Raji (cell line): Measurements from ENCODE around the gene CTSE.

Experiments used
- POLR2A ChIP-seq: IDR thresholded peaks from 2 replicates; pipeline ENCODE4 v1.6.1; 2011; ENCODE audit warnings: low read depth, low read length, control low read depth; ENCODE audit not compliant: insufficient read depth

CTSE gene

GRCh38 chr1:206023695-206024094, at the start of gene CTSE:
CTSE (minus strand) TSS chr1:206023895; CDS start chr1:206023791, 104 bp downstream.
- TF ChIP-seq POLR2A, result no peak

- TF ChIP-seq POLR2A, result no peak
These were observed 47.1 kb upstream of the CTSE start for GRCh38 chr1:206070627-206071304.

DNA sequence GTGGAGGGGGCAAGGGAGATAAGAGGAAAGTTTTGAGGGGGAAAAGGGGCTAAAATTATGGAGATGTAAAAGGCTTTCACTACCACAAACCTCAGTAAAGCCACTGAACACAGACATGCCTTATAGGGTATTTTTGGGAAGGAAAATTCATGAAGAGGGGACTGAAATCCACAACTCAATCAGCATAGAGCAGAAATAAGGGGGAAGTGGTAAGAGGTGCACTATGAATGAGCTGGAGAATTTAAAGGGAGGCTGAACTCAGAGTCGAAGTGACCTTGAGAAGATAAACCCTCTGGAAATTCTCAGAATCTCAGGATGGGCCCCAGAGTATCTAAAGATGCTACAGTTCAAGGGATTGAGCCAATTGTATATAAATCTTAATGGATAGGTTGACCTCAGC, 44.6 kb upstream of the CTSE start:
- no peak for TF ChIP-seq POLR2A

DNA sequence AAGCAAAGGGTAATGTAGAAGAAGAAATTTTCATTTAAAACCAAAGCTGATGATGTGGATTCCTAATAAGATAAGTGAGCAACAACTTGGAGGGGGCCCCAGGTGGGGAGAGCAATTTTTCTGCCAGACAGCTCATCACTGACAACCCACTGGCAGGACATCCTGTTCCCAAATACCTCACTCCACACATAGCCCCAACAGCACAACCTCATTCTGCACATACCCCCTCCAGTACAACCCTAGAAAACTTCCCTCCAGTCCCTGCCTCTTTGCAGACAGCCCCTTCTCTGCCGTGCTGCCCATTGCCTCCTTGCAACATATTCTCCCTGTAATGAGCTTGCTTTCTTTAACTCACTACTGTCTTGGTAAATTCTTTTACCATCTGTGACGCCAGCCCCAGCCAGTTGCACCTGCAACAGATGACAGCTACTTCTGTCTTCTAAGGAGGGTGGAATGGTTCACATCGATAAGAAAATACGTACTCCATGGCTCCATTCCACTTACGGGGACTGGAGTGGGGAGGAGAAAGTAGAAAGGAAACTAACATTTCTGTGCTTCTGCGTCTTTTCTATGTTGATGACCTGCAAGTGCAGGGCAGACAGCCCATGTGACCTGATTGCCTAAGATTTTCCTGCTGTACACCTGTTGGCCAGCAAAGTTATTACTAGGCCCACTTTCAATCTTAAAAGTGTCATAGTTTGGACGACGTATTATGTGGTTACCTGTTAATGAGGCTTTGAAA, 44.0 kb upstream of the CTSE start:
- TF ChIP-seq POLR2A, result no peak

DNA sequence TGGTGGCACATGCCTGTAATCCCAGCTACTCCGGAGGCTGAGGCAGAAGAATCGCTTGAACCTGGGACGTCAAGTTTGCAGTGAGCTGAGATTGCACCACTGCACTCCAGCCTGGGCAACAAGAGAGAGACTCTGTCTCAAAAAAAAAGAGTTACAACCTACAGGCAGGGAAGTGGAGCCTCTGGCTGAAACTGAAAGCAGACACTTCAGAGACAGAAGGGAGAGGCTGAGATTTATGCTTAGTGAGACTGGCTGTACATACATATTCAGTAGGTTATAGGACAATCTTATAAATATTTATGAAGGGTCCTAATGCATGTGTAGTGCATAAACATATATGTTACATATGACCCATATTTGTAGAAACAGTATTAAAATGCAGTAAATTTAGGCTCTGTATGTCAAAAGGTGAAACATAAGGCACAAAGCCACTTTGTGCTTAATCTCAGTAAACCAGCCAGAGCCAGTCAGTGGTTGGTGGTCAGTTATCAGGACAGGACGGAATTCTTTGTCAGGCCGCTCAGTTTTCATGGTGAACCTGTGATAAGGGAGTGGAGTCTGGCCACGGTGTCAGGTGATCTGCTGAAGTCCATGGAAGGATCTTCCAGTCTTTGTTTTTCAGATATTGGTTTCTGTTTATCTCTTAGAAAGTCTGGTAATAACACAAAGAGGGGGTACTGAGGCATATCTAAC, 42.9 kb upstream of the CTSE start:
- no peak for TF ChIP-seq POLR2A

GRCh38 chr1:206065547-206066145, 42.0 kb upstream of the CTSE start:
- TF ChIP-seq POLR2A, result no peak

DNA sequence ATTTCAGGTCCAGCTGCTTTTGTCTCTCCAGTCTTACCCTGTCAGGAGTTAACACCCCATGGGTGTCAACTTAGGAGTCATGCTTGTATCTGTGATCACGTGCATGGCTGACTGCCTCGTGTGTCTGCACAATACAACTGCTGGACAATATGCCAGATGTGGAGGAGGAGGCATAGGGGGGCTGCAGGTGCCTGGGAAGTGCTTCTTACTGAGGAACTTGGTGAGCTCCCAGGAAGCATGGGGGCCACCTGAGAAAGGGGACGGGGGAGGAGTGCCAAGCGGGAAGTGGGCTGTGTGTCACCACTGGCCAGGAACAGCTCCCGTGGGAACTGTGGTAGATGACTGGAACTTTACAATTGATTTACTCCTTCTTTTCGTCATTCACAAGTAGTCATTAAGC, 38.8 kb upstream of the CTSE start:
- TF ChIP-seq POLR2A, result no peak

DNA sequence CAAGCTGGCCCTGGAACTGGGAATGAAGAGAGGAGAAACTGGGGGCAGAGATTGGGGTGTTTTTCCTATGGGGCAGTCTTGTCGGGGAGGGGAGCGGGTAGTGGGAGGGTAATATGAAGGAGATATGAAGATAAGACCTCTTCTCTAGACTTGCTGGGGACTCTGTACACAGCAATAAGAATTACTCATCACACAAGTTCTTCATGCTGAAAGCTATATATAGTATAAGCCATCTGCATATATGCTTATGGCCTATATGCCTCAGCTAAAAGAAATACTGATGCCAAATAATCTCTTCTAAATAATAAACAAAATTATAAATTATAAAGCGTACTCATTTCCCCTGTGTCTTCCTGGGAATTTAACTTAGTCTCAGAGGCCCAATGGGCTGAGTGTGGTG, 37.1 kb upstream of the CTSE start:
- TF ChIP-seq POLR2A, result no peak

DNA sequence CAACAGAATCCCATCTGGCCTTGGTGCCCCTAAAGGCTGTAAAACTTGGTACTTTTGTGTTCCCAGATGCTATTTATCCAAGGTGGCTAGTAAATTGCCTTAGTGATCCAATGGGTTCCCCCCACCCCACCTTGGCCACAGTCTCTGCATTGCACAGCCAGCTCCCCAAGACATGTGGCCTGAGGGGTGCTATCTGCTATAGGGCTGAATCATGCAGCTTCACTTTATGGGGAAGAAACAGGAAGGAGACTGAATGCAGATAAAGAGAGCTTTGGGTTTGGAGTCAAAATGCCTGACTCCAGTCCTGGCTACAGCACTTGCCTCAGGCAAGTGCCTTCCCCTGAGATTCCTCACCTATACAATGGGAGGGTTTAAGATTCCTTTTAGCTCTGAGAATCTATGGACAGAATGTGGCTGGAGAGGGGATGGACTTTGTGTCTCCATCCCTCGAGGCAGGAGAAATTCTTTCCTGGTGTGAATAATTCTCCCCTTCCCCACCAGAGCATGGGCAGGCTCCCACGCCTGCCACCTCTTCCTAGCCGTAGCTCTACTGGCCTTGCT, 35.7 kb upstream of the CTSE start:
- no peak for TF ChIP-seq POLR2A

DNA sequence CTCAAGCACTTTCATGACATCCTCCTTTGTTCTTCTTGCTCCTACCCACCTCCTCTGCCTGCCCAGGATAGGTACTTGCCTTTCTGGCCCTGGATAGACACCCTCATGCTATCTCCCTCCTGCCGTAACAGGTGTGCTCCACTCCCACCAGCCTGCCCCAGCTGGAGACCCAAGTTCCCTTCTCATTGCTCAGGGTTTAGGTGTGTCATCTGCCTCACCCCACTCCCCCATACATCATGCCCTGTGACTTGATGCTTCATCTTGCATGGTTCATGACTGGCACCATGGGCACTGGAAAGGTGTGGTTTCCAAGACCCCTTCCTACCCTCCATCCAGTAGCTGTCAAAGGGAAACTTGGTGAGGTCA, 35.2 kb upstream of the CTSE start:
- TF ChIP-seq POLR2A, result no peak

- TF ChIP-seq POLR2A, result peak; percentile 19; the same call in 1 of the 2 replicates
These were observed 29.4 kb upstream of the CTSE start, which contains the start of gene RHEX for GRCh38 chr1:206052919-206053610. RHEX (plus strand) TSS chr1:206053173; CDS start chr1:206097829, 44,656 bp downstream.

DNA sequence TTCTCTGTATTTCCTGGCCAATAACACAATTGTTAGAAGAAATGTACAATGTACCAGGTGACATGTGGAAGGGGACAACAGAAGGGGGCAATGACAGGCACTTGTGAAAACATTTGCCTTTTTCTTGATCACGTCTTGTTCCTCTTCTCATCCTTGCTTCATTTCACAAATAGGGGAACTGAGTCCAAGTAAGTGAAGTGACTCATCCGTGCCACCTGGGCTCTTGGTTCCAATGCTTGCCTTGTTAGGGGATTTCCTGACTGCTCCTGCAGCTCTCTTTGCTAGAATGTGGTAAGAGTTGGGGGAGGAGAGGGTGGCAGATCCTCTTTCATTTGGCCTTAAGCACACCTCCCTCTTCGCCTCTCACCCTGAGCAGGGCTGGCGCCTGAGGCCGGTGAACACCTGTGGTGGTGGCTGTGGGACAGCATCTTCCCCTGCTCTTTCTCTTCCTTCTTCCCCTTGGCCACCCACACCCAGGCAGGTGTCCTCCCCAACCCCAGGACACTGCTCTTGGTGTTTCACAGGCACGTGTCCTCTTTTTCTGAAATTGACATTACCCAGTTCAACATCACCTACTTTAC, 27.1 kb upstream of the CTSE start:
- peak; percentile 55 for TF ChIP-seq POLR2A

GRCh38 chr1:206049919-206050600, 26.4 kb upstream of the CTSE start:
- TF ChIP-seq POLR2A, result no peak

DNA sequence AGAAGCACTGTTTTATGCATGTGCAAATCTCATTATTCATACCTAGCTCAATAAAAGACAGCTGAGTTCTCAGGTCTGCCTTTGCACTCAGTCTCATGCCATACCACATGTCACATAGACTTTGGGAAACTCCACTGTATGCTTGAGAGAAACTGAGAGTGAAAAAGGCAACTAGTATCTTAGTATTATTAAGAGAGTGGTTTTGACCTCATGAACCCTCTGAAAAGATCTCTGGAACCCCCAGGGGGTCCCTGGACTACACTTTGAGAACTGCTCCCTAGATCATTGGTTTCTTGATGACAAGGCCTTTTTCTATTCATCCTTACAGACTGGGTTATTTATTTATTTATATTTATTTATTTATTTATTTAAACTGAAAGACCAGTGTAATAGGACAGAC, 25.6 kb upstream of the CTSE start:
- no peak for TF ChIP-seq POLR2A

DNA sequence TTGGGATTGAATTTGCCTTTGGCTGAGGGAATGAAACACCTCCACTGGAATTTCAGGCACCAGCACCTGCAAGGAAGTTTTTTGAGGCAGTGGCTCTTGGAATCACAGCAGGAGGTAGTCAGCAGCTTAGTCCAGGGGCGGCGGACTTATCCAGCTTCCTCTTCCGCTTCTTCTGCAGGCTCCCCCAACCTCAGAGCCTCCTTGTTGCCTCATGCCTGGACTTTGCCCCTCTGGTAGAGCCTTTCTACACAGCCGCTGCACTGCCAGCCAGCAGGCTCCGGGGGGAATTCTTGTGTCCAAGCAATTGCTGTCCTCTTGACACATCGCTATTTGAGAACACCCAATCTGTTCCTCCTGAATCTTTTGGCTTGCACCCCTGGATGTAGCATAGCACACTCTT, 24.9 kb upstream of the CTSE start:
- TF ChIP-seq POLR2A, result no peak
